AG04449 (cell line): ENCODE results near the gene SLCO2B1.

Source experiments
- CTCF ChIA-PET: fragments of 350-600 bp; formaldehyde crosslinking; extraction: SDS; loops from one replicate; lab custom pipeline; 2021; ENCODE audit warnings: antibody characterized with exemption; lab: Yijun Ruan, JAX
- POLR2A ChIA-PET: fragments of 400-600, 350-600 bp; formaldehyde crosslinking; extraction: SDS; loops from one replicate; lab custom pipeline; 2020; ENCODE audit warnings: antibody characterized with exemption, inconsistent platforms; lab: Yijun Ruan, JAX
- DNase-seq: peaks from one replicate; pipeline ENCODE4 v3.0.0-alpha.2; 2010; ENCODE audit warnings: low read depth, low spot score
- H3K4me3 ChIP-seq: 2 replicates; pipeline ENCODE4 v1.5.1; 2011; ENCODE audit warnings: low read depth, mild to moderate bottlenecking, control low read depth, low read length
- CTCF ChIP-seq: IDR thresholded peaks from one replicate; pipeline ENCODE4 v1.5.1; 2011; ENCODE audit warnings: mild to moderate bottlenecking, moderate library complexity, low read length, control low read depth, inconsistent platforms; ENCODE audit not compliant: insufficient read depth; ENCODE audit errors: missing control alignments

Gene SLCO2B1

GRCh38 chr11:75244052-75244814, 93.3 kb downstream of the SLCO2B1 start:
- no peak for TF ChIP-seq CTCF
- ChIA-PET POLR2A (no interaction called here), CTCF (interaction anchor here (0.8 to 17.3 kb wide), 10 partner anchors 7 to 315 kb away, joined by 3 to 501 read pairs (median 8); no protein-coding TSS in a partner anchor)
- no peak for DNase-seq
- no peak overlapping the region for H3K4me3 ChIP-seq

GRCh38 chr11:75245356-75246005, 94.6 kb downstream of the SLCO2B1 start:
- H3K4me3 ChIP-seq, result no peak overlapping the region
- POLR2A ChIA-PET, result no interaction called here
- CTCF ChIA-PET, result interaction anchor here (0.8 to 17.3 kb wide), 10 partner anchors 6 to 317 kb away, joined by 3 to 501 read pairs (median 8); partner anchors contain the start of gene TPBGL
- DNase-seq, result no peak
- no peak for TF ChIP-seq CTCF

GRCh38 chr11:75246006-75246670, 95.2 kb downstream of the SLCO2B1 start:
- no peak for TF ChIP-seq CTCF
- POLR2A ChIA-PET, result no interaction called here
- no peak overlapping the region for H3K4me3 ChIP-seq
- CTCF ChIA-PET, result interaction anchor here (4.5 to 17.3 kb wide), 6 partner anchors 7 to 318 kb away, joined by 35 to 501 read pairs (median 200); partner anchors contain the start of gene TPBGL
- DNase-seq, result no peak

GRCh38 chr11:75246671-75247350, 95.9 kb downstream of the SLCO2B1 start:
- no peak for DNase-seq
- no peak overlapping the region for H3K4me3 ChIP-seq
- POLR2A ChIA-PET, result no interaction called here
- TF ChIP-seq CTCF, result no peak
- CTCF ChIA-PET, result interaction anchor here (1.0 to 17.3 kb wide), 12 partner anchors 7 to 545 kb away, joined by 3 to 501 read pairs (median 64); partner anchors contain the start of gene TPBGL

GRCh38 chr11:75248924-75249256, 98.0 kb downstream of the SLCO2B1 start:
- no peak overlapping the region for H3K4me3 ChIP-seq
- no peak for DNase-seq
- TF ChIP-seq CTCF, result no peak
- ChIA-PET POLR2A (no interaction called here), CTCF (interaction anchor here (0.6 to 17.3 kb wide), 50 partner anchors 9 to 796 kb away, joined by 3 to 501 read pairs (median 5); partner anchors contain the start of genes NEU3, SLCO2B1 and TPBGL)
